ENCODE results near the gene CAPN11. TPM values are rescaled to one million over a fixed set of nuclear protein-coding genes. Genes with fewer than 3 reads are reported as not detected.
A peak's percentile ranks its signal among the peaks of the same experiment; 100 is the strongest.

CAPN11 gene
- total and polyA plus RNA-seq, 9 of the 15 experiments (the other 6 are each of a cell fraction or from before 2014, with no cell fraction given), result 0.03 to 0.61 (median 0.17) TPM; not detected in 1

GRCh38 chr6:44225579-44226325 is 67.1 kb downstream of the CAPN11 start (continued):
- no peak for TF ChIP-seq CHD7 (IDR thresholded peaks at IDR 0.05; ENCODE audit: low read depth, low read length)
- TF ChIP-seq ZNF277 (CRISPR knock-in tag; IDR thresholded peaks at IDR 0.05; ENCODE audit: borderline replicate concordance), result no peak
- no peak for TF ChIP-seq SP2 (IDR thresholded peaks at IDR 0.05; ENCODE audit: extremely low read depth, low read depth, low read length, poor library complexity, severe bottlenecking)
- TF ChIP-seq STAT6 (CRISPR knock-in tag; IDR thresholded peaks at IDR 0.05), result no peak
- TF ChIP-seq GMEB1 (CRISPR knock-in tag; IDR thresholded peaks at IDR 0.05), result no peak
- peak; percentile 71; the same call in 1 of the 2 replicates for TF ChIP-seq MITF (IDR thresholded peaks at IDR 0.05)

Data from K562 (cell line).